ENCODE results near the gene GPR137C. TPM values are rescaled to one million over a fixed set of nuclear protein-coding genes. Genes with fewer than 3 reads are reported as not detected.

GPR137C gene
- total and polyA plus RNA-seq, 2 of the 8 experiments (the other 6 are each of a cell fraction or from before 2014, with no cell fraction given) = 2.7 to 4.3 TPM

DNA sequence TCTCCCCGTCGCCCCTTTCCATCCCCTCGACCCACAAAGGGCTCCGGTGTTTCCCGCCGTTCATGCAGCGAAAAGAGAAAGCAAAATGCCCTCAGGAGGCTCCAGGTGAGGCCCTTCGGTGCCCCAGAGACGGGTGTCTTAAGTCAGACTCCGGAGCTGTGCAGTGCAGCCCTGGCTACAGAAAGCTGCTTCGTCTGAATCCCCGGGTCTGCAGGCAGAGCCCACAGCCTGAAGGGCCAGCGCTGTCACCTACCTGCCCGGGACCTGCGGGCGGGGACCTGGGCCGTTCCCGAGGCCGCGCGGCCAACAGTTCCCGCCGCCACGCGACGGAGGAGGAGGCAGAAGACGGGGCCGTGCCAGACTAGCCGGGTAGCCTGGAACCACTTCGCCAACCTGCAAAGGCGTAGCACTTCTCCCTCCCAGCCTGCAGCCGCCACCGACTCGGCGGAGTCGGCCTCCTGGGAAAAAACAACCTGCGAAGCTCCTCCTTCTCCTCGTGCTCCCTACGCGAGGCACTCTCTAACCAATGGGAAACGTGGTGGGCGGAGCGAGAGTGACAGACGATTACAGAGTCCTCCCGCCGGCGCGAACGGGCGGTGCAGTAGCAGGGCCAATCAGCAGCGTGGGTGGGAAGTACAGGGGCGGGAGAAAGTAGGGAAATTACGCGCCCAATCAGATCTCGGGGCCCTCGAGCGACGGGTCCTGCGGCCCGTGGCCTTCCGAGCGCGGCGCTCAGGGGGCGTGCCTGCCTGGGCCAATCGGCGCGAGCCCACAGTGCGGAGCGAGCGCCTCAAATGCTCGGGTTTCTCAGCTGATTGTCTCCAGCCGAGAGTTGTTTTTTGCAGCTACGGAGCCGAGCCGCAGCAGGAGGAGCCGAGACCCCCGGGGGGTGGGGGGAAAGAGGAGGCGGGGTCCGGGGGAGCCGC is at the start of gene GPR137C, which contains the start of gene TXNDC16 (continued):
- TF ChIP-seq, protein P1, sequence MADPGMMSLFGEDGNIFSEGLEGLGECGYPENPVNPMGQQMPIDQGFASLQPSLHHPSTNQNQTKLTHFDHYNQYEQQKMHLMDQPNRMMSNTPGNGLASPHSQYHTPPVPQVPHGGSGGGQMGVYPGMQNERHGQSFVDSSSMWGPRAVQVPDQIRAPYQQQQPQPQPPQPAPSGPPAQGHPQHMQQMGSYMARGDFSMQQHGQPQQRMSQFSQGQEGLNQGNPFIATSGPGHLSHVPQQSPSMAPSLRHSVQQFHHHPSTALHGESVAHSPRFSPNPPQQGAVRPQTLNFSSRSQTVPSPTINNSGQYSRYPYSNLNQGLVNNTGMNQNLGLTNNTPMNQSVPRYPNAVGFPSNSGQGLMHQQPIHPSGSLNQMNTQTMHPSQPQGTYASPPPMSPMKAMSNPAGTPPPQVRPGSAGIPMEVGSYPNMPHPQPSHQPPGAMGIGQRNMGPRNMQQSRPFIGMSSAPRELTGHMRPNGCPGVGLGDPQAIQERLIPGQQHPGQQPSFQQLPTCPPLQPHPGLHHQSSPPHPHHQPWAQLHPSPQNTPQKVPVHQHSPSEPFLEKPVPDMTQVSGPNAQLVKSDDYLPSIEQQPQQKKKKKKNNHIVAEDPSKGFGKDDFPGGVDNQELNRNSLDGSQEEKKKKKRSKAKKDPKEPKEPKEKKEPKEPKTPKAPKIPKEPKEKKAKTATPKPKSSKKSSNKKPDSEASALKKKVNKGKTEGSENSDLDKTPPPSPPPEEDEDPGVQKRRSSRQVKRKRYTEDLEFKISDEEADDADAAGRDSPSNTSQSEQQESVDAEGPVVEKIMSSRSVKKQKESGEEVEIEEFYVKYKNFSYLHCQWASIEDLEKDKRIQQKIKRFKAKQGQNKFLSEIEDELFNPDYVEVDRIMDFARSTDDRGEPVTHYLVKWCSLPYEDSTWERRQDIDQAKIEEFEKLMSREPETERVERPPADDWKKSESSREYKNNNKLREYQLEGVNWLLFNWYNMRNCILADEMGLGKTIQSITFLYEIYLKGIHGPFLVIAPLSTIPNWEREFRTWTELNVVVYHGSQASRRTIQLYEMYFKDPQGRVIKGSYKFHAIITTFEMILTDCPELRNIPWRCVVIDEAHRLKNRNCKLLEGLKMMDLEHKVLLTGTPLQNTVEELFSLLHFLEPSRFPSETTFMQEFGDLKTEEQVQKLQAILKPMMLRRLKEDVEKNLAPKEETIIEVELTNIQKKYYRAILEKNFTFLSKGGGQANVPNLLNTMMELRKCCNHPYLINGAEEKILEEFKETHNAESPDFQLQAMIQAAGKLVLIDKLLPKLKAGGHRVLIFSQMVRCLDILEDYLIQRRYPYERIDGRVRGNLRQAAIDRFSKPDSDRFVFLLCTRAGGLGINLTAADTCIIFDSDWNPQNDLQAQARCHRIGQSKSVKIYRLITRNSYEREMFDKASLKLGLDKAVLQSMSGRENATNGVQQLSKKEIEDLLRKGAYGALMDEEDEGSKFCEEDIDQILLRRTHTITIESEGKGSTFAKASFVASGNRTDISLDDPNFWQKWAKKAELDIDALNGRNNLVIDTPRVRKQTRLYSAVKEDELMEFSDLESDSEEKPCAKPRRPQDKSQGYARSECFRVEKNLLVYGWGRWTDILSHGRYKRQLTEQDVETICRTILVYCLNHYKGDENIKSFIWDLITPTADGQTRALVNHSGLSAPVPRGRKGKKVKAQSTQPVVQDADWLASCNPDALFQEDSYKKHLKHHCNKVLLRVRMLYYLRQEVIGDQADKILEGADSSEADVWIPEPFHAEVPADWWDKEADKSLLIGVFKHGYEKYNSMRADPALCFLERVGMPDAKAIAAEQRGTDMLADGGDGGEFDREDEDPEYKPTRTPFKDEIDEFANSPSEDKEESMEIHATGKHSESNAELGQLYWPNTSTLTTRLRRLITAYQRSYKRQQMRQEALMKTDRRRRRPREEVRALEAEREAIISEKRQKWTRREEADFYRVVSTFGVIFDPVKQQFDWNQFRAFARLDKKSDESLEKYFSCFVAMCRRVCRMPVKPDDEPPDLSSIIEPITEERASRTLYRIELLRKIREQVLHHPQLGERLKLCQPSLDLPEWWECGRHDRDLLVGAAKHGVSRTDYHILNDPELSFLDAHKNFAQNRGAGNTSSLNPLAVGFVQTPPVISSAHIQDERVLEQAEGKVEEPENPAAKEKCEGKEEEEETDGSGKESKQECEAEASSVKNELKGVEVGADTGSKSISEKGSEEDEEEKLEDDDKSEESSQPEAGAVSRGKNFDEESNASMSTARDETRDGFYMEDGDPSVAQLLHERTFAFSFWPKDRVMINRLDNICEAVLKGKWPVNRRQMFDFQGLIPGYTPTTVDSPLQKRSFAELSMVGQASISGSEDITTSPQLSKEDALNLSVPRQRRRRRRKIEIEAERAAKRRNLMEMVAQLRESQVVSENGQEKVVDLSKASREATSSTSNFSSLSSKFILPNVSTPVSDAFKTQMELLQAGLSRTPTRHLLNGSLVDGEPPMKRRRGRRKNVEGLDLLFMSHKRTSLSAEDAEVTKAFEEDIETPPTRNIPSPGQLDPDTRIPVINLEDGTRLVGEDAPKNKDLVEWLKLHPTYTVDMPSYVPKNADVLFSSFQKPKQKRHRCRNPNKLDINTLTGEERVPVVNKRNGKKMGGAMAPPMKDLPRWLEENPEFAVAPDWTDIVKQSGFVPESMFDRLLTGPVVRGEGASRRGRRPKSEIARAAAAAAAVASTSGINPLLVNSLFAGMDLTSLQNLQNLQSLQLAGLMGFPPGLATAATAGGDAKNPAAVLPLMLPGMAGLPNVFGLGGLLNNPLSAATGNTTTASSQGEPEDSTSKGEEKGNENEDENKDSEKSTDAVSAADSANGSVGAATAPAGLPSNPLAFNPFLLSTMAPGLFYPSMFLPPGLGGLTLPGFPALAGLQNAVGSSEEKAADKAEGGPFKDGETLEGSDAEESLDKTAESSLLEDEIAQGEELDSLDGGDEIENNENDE (IDR thresholded peaks at IDR 0.05; ENCODE audit: insufficient replicate concordance, low read length) = no peak
- TF ChIP-seq EZH2 (IDR thresholded peaks at IDR 0.05; ENCODE audit: low read depth, low read length, severe bottlenecking) (no peak), CREB1 (IDR thresholded peaks at IDR 0.05) (peak; percentile 78), KDM4A (IDR thresholded peaks at IDR 0.05; ENCODE audit: low read depth, low read length, severe bottlenecking) (peak; percentile 97), GTF2F1 (IDR thresholded peaks at IDR 0.05; ENCODE audit: borderline replicate concordance, low read depth, low read length) (no peak; the same call in 1 of the 2 replicates), E2F6 (IDR thresholded peaks at IDR 0.05) (peak; percentile 93)
